HCT116 (cell line): ENCODE results near the gene KMT5C.

ENCODE experiments used
- CEBPB ChIP-seq: IDR thresholded peaks from 2 replicates; pipeline ENCODE4 v1.6.1; 2012; ENCODE audit warnings: low read depth
- EGR1 ChIP-seq: IDR thresholded peaks from 2 replicates; pipeline ENCODE4 v1.6.1; 2012; ENCODE audit warnings: low read depth
- EZH2 ChIP-seq: fragments of 200-600 bp; sonication (generic); IDR thresholded peaks from 2 replicates; pipeline ENCODE4 v1.6.1; 2017; ENCODE audit warnings: antibody characterized with exemption, mixed run types
- EZH2phosphoT487 ChIP-seq: fragments of 200-600 bp; IDR thresholded peaks from 2 replicates; pipeline ENCODE4 v1.6.1; 2018; ENCODE audit warnings: antibody characterized with exemption, borderline replicate concordance
- FOSL1 ChIP-seq: IDR thresholded peaks from 2 replicates; pipeline ENCODE4 v1.6.1; 2012; ENCODE audit warnings: low read depth
- JUND ChIP-seq: IDR thresholded peaks from 2 replicates; pipeline ENCODE4 v1.6.1; 2012
- MAX ChIP-seq: IDR thresholded peaks from 2 replicates; pipeline ENCODE4 v1.6.1; 2012
- POLR2A ChIP-seq: IDR thresholded peaks from 2 replicates; pipeline ENCODE4 v1.7.0; 2011; ENCODE audit warnings: borderline replicate concordance; ENCODE audit not compliant: insufficient read depth, insufficient read length; ENCODE audit errors: extremely low read depth
- POLR2AphosphoS5 ChIP-seq: IDR thresholded peaks from 2 replicates; pipeline ENCODE4 v1.6.1; 2011; ENCODE audit warnings: mild to moderate bottlenecking, low read depth, low read length, moderate library complexity
- SIN3A ChIP-seq: IDR thresholded peaks from 2 replicates; pipeline ENCODE4 v1.6.1; 2012; ENCODE audit warnings: low read depth
- ZBTB33 ChIP-seq: IDR thresholded peaks from 2 replicates; pipeline ENCODE4 v1.6.1; 2011; ENCODE audit warnings: mild to moderate bottlenecking, low read length, moderate library complexity; ENCODE audit not compliant: insufficient replicate concordance; ENCODE audit errors: extremely low read depth
- TF ChIP-seq, protein P1 (sequence below), 3 experiments: fragments of 200-600 bp in 1 of 3; sonication (generic) in 1 of 3; IDR thresholded peaks in 2 of 3; conservative IDR thresholded peaks in 1 of 3; 2 replicates each; pipeline ENCODE4 v1.5.1; 2012 to 2017; ENCODE audit warnings: low read depth in 2 of 3, low read length in 2 of 3, antibody characterized with exemption in 1 of 3, borderline replicate concordance in 1 of 3, control low read depth in 1 of 3, mild to moderate bottlenecking in 1 of 3, mixed read lengths in 1 of 3, mixed run types in 1 of 3, moderate library complexity in 1 of 3; ENCODE audit not compliant: insufficient read depth in 1 of 3

DNA sequence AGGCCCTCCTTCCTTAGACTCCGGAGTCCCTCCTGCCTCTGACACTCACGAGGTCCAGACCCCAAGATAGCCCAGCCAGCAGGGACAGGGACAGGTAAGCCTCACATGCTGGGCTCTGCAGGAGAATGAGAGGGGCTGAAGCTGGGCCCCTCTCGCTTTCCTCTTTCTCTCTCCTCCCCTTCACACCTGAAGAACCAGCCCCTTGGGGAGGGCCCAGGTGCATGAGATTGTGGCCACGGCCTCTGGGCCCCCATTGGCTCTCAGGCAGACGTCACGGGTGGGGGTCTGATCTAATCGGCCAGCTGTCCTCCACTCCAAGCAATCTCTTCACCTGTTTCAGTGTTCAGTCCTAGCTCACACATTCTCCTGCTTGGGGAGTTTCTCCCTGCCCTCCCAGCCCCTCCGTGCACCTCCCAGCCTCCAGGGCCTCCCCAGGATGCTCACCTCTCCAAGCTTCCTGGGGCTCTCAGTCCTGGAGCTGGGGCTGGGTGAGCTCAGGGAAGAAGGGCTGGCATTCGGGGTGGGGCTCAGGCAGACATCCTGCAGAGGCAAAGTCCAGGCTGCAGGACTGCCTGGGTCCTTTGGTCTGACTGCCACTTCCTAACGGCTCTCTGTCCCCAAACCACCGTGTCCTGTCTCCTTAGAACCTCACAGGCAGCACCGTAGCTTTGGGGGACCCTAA, 17.3 kb upstream of the KMT5C start:
- no peak for TF ChIP-seq POLR2A
- TF ChIP-seq, protein P1, sequence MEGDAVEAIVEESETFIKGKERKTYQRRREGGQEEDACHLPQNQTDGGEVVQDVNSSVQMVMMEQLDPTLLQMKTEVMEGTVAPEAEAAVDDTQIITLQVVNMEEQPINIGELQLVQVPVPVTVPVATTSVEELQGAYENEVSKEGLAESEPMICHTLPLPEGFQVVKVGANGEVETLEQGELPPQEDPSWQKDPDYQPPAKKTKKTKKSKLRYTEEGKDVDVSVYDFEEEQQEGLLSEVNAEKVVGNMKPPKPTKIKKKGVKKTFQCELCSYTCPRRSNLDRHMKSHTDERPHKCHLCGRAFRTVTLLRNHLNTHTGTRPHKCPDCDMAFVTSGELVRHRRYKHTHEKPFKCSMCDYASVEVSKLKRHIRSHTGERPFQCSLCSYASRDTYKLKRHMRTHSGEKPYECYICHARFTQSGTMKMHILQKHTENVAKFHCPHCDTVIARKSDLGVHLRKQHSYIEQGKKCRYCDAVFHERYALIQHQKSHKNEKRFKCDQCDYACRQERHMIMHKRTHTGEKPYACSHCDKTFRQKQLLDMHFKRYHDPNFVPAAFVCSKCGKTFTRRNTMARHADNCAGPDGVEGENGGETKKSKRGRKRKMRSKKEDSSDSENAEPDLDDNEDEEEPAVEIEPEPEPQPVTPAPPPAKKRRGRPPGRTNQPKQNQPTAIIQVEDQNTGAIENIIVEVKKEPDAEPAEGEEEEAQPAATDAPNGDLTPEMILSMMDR (IDR thresholded peaks at IDR 0.05 in 2 of 3, conservative IDR thresholded peaks at IDR 0.05 in 1 of 3; ENCODE audit: borderline replicate concordance in 1 of 3, insufficient read depth in 1 of 3, low read depth in 2 of 3, low read length in 2 of 3) = no peak
- TF ChIP-seq EGR1 = no peak
- no peak for TF ChIP-seq CEBPB
- no peak for TF ChIP-seq POLR2AphosphoS5
- no peak for TF ChIP-seq JUND
- TF ChIP-seq MAX = no peak
- no peak for TF ChIP-seq ZBTB33
- TF ChIP-seq EZH2 = no peak
- no peak for TF ChIP-seq EZH2phosphoT487
- TF ChIP-seq FOSL1 = no peak
- TF ChIP-seq SIN3A = no peak
